PC-3 (cell line): ENCODE results near the gene OCA2.

Experiments used
- CTCF ChIP-seq: fragments of 300-600 bp; sonication (generic); conservative IDR thresholded peaks from 2 replicates; pipeline ENCODE4 v1.5.1; 2017; ENCODE audit warnings: antibody characterized with exemption, low read depth, mild to moderate bottlenecking, low read length
- EZH2 ChIP-seq: fragments of 300-600 bp; sonication (generic); IDR thresholded peaks from one replicate; pipeline ENCODE4 v1.6.1; 2017; ENCODE audit warnings: antibody characterized with exemption, mild to moderate bottlenecking, low read length; ENCODE audit not compliant: unreplicated experiment

- TF ChIP-seq CTCF (no peak), EZH2 (no peak)
Measured at GRCh38 chr15:27834684-27835083, 264.4 kb downstream of the OCA2 start.
